ENCODE data around the gene EIF2AK3.

The EIF2AK3 gene

DNA sequence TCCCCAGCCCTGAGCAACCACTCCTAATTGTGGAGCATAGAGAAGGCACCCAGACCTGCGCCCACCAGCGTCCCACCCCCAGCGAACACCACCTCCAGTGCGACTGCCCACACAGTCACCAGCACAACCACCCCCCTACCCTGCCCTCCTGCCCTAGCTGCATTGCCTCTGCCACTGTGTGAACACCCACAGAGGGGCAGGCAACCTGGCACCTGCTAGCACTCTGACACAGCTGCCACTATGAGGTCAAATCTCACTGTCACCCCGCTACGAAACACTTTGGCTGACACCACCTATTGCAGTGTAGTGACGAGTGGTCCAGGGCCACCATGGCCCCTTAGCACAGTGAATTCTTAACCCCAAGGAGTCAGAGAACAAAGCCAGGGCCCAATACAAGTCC lies 14.1 kb upstream of the EIF2AK3 start:
- H3K4me3 ChIP-seq (replicated peaks; ENCODE audit: low read depth, low read length), result no peak overlapping the region
- TF ChIP-seq, protein P1, sequence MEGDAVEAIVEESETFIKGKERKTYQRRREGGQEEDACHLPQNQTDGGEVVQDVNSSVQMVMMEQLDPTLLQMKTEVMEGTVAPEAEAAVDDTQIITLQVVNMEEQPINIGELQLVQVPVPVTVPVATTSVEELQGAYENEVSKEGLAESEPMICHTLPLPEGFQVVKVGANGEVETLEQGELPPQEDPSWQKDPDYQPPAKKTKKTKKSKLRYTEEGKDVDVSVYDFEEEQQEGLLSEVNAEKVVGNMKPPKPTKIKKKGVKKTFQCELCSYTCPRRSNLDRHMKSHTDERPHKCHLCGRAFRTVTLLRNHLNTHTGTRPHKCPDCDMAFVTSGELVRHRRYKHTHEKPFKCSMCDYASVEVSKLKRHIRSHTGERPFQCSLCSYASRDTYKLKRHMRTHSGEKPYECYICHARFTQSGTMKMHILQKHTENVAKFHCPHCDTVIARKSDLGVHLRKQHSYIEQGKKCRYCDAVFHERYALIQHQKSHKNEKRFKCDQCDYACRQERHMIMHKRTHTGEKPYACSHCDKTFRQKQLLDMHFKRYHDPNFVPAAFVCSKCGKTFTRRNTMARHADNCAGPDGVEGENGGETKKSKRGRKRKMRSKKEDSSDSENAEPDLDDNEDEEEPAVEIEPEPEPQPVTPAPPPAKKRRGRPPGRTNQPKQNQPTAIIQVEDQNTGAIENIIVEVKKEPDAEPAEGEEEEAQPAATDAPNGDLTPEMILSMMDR (IDR thresholded peaks at IDR 0.05; ENCODE audit: insufficient read depth, low read length, poor library complexity, severe bottlenecking), result no peak
- DNase-seq (ENCODE audit: extremely low read depth, insufficient read length), result no peak
- no peaks in the 10 kb centered on the region for H3K36me3 ChIP-seq (ENCODE audit: control insufficient read depth, insufficient read depth, low read length)
- H3K27me3 ChIP-seq (replicated peaks; ENCODE audit: control insufficient read depth, insufficient read depth, low read length), result no peaks in the 10 kb centered on the region

DNA sequence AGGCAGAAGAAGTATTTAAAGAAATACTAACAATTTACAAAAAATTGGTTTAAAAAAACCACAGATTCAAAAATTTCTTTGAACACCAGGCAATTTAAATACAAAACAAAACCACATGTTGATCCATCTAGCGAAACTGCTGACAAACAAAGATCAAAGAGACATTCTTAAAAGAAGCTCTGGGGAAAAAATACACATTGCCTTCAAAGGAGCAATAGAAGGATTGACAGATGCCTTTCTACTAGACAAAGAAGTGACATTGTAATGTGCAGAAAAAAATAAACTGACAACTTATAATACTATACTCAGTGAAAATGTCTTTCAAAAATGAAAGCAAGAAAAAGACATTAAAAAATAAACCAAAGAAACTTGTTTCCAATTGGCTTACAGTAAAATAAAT lies 12.6 kb upstream of the EIF2AK3 start:
- DNase-seq (ENCODE audit: extremely low read depth, insufficient read length), result no peak
- TF ChIP-seq, protein P1 (IDR thresholded peaks at IDR 0.05; ENCODE audit: insufficient read depth, low read length, poor library complexity, severe bottlenecking), result no peak
- Histone ChIP-seq H3K36me3 (ENCODE audit: control insufficient read depth, insufficient read depth, low read length) (no peaks in the 10 kb centered on the region), H3K4me3 (replicated peaks; ENCODE audit: low read depth, low read length) (no peak overlapping the region), H3K27me3 (replicated peaks; ENCODE audit: control insufficient read depth, insufficient read depth, low read length) (no peaks in the 10 kb centered on the region)

DNA sequence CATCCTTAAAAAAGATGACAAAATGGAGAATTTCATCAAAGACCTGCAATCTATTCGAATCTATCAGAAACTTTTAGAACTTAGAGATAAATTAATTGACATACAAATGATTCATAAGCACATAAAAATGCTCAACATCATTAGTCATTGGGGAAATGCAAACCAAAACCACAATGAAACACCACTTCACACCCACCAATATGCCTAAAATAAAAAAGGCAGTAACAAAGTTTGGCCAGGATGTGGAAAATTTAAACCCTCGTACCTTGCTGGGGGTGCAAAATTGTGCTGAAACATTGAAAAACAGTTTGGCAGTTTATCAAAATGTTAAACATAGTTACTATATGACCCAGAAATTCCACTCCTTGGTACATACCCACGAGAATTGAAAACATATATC lies 11.5 kb upstream of the EIF2AK3 start:
- H3K27me3 ChIP-seq (replicated peaks; ENCODE audit: control insufficient read depth, insufficient read depth, low read length), result no peaks in the 10 kb centered on the region
- H3K36me3 ChIP-seq (ENCODE audit: control insufficient read depth, insufficient read depth, low read length), result no peaks in the 10 kb centered on the region
- DNase-seq (ENCODE audit: extremely low read depth, insufficient read length), result no peak
- no peak overlapping the region for H3K4me3 ChIP-seq (replicated peaks; ENCODE audit: low read depth, low read length)
- TF ChIP-seq, protein P1 (IDR thresholded peaks at IDR 0.05; ENCODE audit: insufficient read depth, low read length, poor library complexity, severe bottlenecking), result no peak

DNA sequence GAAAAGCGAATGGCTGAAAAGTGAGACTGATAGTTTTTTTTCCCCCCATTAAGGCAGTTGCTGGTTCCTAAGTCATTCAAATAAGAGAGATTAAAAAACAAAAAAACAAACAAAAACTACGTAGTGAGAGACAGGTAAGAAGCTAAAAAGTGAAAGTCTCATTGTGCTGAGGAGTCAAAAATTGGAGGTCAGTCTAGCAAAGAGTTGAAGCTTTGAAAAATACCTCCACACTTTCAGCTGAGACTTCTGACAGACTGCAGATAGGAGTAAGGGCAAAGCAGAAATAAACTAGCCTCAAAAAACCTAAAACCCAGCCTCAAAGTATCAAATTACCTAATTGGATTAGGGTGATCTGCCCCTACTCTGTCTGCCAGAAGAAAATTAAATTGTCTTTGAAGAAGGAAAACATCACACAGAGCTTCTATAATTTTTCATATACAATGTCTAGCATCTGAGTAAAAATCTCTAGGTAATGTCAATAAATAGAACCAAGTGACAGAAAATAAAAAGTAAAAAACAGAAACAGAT lies 10.9 kb upstream of the EIF2AK3 start:
- Histone ChIP-seq H3K36me3 (ENCODE audit: control insufficient read depth, insufficient read depth, low read length) (no peaks in the 10 kb centered on the region), H3K4me3 (replicated peaks; ENCODE audit: low read depth, low read length) (no peak overlapping the region), H3K27me3 (replicated peaks; ENCODE audit: control insufficient read depth, insufficient read depth, low read length) (no peaks in the 10 kb centered on the region)
- no peak for DNase-seq (ENCODE audit: extremely low read depth, insufficient read length)
- TF ChIP-seq, protein P1 (IDR thresholded peaks at IDR 0.05; ENCODE audit: insufficient read depth, low read length, poor library complexity, severe bottlenecking), result no peak

DNA sequence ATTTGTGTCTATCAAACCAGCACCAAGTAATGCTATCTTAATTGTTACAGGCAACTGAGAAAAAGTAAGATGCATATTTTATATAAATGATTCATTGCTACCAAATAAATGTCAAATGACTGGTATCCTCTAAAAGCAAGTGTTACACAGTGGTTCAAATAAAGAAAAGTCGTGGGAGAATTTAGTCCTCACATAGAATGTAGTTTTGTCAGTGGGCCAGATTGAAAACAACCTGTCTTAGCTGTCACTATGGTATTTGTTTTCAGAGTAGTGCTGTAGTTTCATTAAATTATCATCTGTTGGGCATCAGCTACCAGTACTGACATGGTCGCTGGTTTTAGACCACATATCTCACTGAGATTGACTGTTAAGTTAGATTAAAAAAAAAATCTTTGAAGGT lies 10.2 kb upstream of the EIF2AK3 start:
- no peaks in the 10 kb centered on the region for H3K36me3 ChIP-seq (ENCODE audit: control insufficient read depth, insufficient read depth, low read length)
- H3K27me3 ChIP-seq (replicated peaks; ENCODE audit: control insufficient read depth, insufficient read depth, low read length), result no peaks in the 10 kb centered on the region
- no peak for DNase-seq (ENCODE audit: extremely low read depth, insufficient read length)
- TF ChIP-seq, protein P1 (IDR thresholded peaks at IDR 0.05; ENCODE audit: insufficient read depth, low read length, poor library complexity, severe bottlenecking), result no peak
- H3K4me3 ChIP-seq (replicated peaks; ENCODE audit: low read depth, low read length), result no peak overlapping the region

DNA sequence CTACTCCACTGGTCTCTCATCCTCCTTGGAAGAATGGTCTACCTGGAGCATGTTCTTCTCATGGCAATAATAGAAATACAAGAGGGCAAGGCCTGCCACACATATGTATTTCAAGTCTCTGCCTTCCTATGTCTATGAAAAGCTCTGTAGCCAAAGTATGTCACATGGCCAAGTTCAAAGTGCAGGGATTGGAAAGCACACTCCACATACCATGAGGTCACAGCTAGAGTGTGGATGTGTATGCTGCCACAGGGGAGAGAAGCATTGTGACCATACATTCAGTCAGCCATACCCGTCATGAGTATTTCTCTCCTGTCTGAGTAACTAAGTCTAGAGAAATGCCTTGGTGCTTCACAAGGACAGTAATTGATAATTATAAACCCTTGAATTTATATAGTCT lies 8.8 kb upstream of the EIF2AK3 start:
- DNase-seq (ENCODE audit: extremely low read depth, insufficient read length), result no peak
- TF ChIP-seq, protein P1 (IDR thresholded peaks at IDR 0.05; ENCODE audit: insufficient read depth, low read length, poor library complexity, severe bottlenecking), result no peak
- H3K27me3 ChIP-seq (replicated peaks; ENCODE audit: control insufficient read depth, insufficient read depth, low read length), result no peaks in the 10 kb centered on the region
- H3K36me3 ChIP-seq (ENCODE audit: control insufficient read depth, insufficient read depth, low read length), result no peaks in the 10 kb centered on the region
- H3K4me3 ChIP-seq (replicated peaks; ENCODE audit: low read depth, low read length), result no peak overlapping the region

All from GM06990 (cell line).